HL-60 (cell line): Measurements from ENCODE around the gene PPIG.

Experiments
- SPI1 ChIP-seq: IDR thresholded peaks from 2 replicates; pipeline ENCODE4 v1.6.1; 2012; ENCODE audit warnings: low read depth, mild to moderate bottlenecking, borderline replicate concordance
- TF ChIP-seq, protein P1 (sequence below): IDR thresholded peaks from one replicate; pipeline ENCODE4 v1.5.1; 2011; ENCODE audit warnings: low read length, control low read depth, inconsistent platforms; ENCODE audit not compliant: insufficient read depth

DNA sequence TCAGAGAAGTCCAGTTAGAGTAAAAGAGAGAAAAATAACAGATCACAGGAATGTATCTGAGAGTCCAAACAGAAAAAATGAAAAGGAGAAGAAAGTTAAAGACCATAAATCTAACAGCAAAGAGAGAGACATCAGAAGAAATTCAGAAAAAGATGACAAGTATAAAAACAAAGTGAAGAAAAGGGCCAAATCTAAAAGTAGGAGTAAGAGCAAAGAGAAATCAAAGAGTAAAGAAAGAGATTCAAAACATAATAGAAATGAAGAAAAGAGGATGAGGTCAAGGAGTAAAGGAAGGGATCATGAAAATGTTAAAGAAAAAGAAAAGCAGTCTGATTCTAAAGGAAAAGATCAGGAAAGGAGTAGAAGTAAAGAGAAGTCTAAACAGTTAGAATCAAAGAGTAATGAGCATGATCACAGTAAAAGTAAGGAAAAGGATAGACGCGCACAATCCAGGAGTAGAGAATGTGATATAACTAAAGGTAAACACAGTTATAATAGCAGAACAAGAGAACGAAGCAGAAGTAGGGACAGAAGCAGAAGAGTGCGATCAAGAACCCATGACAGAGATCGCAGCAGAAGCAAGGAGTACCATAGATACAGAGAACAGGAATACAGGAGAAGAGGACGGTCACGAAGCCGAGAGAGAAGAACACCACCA is 52.4 kb downstream of the PPIG start:
- TF ChIP-seq, protein P1, sequence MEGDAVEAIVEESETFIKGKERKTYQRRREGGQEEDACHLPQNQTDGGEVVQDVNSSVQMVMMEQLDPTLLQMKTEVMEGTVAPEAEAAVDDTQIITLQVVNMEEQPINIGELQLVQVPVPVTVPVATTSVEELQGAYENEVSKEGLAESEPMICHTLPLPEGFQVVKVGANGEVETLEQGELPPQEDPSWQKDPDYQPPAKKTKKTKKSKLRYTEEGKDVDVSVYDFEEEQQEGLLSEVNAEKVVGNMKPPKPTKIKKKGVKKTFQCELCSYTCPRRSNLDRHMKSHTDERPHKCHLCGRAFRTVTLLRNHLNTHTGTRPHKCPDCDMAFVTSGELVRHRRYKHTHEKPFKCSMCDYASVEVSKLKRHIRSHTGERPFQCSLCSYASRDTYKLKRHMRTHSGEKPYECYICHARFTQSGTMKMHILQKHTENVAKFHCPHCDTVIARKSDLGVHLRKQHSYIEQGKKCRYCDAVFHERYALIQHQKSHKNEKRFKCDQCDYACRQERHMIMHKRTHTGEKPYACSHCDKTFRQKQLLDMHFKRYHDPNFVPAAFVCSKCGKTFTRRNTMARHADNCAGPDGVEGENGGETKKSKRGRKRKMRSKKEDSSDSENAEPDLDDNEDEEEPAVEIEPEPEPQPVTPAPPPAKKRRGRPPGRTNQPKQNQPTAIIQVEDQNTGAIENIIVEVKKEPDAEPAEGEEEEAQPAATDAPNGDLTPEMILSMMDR, result no peak
- TF ChIP-seq SPI1, result no peak
